HS-5 (cell line): ENCODE measurements around the gene LYZ.

ENCODE experiments used
- DNase-seq: peaks from one replicate; pipeline ENCODE4 v3.0.0-alpha.2; 2012; ENCODE audit warnings: low read depth

Gene LYZ

GRCh38 chr12:69338936-69339335 lies 9.2 kb upstream of the LYZ start:
- DNase-seq: no peak

GRCh38 chr12:69339999-69340398 lies 8.2 kb upstream of the LYZ start:
- DNase-seq: no peak

- DNase-seq: no peak
Measured at GRCh38 chr12:69341328-69341727, 6.9 kb upstream of the LYZ start.

GRCh38 chr12:69342421-69342820 lies 5.8 kb upstream of the LYZ start:
- no peak for DNase-seq

GRCh38 chr12:69343357-69343756 lies 4.8 kb upstream of the LYZ start:
- DNase-seq: no peak

GRCh38 chr12:69343885-69344612 lies 4.1 kb upstream of the LYZ start:
- no peak for DNase-seq

GRCh38 chr12:69345077-69345476 lies 3.1 kb upstream of the LYZ start:
- no peak for DNase-seq

- DNase-seq: no peak
Measured at GRCh38 chr12:69345742-69346141, 2.4 kb upstream of the LYZ start.

- DNase-seq: no peak
Measured at GRCh38 chr12:69350002-69350626, 1.9 kb downstream of the LYZ start.

GRCh38 chr12:69350777-69351176 lies 2.6 kb downstream of the LYZ start:
- no peak for DNase-seq

GRCh38 chr12:69351462-69352236 lies 3.5 kb downstream of the LYZ start:
- no peak for DNase-seq

GRCh38 chr12:69352904-69353303 lies 4.7 kb downstream of the LYZ start:
- no peak for DNase-seq

- no peak for DNase-seq
Measured at GRCh38 chr12:69354172-69354555, 6.0 kb downstream of the LYZ start.

GRCh38 chr12:69354556-69355187 lies 6.5 kb downstream of the LYZ start:
- DNase-seq: no peak

- no peak for DNase-seq
Measured at GRCh38 chr12:69355363-69356028, 7.3 kb downstream of the LYZ start.

GRCh38 chr12:69359531-69360347 lies 11.6 kb downstream of the LYZ start, which contains the start of gene YEATS4:
YEATS4 (plus strand) TSS chr12:69359743; CDS start chr12:69359973, 230 bp downstream.
- peak; percentile 86 for DNase-seq

- no peak for DNase-seq
Measured at GRCh38 chr12:69360348-69360672, 12.1 kb downstream of the LYZ start.

- no peak for DNase-seq
Measured at GRCh38 chr12:69366796-69367195, 18.6 kb downstream of the LYZ start.

- DNase-seq: no peak
Measured at GRCh38 chr12:69368171-69368570, 20.0 kb downstream of the LYZ start.

- no peak for DNase-seq
Measured at GRCh38 chr12:69383074-69383473, 34.9 kb downstream of the LYZ start.

- DNase-seq: no peak
Measured at GRCh38 chr12:69385038-69385437, 36.9 kb downstream of the LYZ start.
